DMS153 treated with DMSO at 0.1 percent for 48 hours (cell line): Measurements from ENCODE around the gene EXTL1.

Source experiments
- DNase-seq: peaks from one replicate; lab custom pipeline; 2025; ENCODE audit not compliant: unreplicated experiment; lab: John Stamatoyannopoulos, UW

EXTL1 gene

DNA sequence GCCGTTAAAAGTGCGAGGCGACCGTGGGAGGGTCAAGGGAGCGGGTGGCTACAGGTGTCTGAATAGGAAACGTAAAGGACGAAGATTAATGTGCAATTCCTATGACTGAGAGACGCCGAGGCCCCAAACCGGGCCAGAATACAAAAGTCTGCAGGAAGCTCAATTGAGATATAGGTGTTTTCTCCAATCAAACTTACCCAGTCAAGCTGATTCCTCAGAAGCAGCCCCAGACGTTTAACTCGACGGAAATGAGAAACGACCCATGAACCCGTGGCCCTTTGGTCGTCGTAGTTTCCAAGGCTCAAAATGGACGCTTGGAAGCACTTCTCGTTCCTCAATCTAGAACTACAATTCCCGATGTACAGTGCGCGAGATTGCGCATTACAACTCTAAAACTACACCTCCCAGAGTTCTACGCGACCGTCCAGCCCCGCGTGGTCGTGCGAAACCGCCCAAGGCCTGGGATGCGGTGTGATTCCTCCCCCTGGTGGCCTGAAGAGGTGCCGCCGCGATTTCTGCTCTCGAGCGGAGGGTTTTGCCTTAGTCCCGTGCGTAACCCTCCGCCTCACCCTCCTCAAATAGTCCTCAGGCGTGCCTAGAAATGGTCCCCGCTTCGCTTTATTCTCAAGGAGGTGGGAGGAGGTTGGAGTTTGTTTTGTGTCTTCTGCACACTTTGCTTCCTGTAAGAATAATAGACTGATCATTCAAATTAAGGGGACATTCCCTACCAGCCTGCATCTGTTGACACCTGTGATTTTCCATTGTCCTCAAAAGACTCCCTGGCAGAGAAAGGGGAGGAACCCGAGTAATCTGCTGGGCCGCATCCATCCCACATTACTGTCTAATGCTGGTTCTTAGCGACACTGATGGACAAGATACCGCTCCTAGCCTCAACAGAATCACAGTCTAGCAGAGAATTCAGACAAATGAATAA is 23.5 kb upstream of the EXTL1 start, which contains the start of gene PAFAH2:
TSS of gene PAFAH2 (minus strand) at position 236 of the 934 bp plus-strand sequence. CDS start 7,247 bp downstream, outside the sequence.
- DNase-seq = peak; percentile 100

- no peak for DNase-seq
Measured at GRCh38 chr1:25999041-25999800, 22.4 kb upstream of the EXTL1 start.

- no peak for DNase-seq
Measured at GRCh38 chr1:26003262-26003661, 18.3 kb upstream of the EXTL1 start.

GRCh38 chr1:26003756-26004155 is 17.8 kb upstream of the EXTL1 start:
- no peak for DNase-seq

DNA sequence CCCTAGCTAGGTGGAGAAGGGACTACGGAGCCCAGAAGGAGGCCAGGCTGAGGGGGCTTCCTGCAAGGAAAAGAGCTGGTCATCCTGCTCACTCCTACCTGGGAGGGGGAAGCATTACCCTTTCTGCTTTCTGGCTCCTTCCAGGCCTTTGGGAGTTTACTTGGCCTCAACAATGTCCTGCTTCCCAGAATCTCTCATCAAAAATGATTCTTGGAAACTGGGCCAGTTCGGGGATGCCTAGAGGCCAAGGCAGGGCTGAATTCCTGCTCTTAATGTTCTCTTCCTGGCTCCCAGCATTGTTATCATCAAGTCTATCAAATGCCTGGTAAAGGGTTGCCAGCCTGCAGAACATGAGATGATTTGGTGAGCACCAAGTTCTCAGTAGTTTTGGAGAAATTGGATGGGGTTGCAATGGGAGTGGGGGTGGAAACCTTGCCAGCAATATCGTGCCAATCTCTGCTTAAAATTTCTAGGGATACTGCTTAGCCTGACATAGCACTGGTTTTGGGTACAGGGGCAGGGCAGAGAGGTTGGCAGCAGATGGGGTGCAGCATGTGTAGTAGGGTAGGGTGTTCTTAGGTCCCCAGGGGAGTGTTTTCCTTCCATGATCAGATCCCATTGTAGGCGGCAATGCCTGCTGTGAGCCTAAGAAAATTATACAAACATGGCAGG is 16.0 kb upstream of the EXTL1 start:
- DNase-seq = no peak

GRCh38 chr1:26006710-26007109 is 14.9 kb upstream of the EXTL1 start:
- DNase-seq = no peak

DNA sequence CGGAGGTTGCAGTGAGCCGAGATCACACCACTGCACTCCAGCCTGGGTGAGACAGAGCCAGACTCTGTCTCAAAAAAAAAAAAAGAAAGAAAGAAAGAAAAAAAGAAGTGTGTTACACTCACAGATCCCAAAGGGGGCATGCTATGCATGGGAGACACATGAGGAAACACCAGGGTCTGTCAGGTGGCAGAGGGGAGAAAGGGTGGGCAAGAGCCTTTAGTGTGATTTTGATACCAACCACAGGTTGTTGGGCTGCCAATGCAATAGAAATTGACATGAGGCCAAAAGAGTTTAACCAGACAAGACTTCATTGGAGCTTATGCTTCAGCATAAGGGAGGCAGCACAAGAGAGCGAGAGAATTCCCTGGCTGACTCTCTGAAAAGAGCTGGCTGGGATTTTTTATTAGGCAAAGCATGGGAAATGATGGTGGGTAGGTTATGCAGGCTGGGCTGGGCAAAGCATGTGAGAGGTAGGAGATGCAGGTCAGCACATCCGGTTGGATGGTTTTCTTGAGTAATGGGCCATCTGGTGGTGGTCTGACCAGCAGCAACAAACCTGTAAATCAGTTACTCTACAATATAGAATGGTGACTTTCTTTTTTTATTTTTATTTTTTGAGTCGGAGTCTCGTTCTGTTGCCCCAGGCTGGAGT is 11.7 kb upstream of the EXTL1 start:
- DNase-seq = peak; percentile 20

DNA sequence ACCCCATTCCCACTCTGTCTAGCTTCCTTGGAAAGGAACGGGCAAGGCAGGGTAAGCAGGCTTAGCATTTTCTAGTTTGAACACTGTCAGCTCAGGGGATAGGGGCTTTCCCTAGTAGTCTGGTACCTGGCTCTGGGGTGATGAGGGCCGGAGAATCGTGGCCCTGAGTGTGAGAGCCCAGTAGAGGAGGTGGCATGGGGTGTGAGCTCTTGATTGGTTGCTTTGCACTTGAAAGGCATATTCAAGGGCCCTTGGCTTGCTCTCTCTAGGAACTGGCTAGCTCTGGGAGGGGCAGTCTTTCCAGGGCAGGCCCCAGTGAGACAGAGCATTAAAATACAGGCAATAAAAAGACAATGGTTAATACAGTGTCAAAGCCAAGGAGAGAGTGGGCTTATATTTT is 10.8 kb upstream of the EXTL1 start:
- no peak for DNase-seq

- no peak for DNase-seq
Measured at GRCh38 chr1:26012864-26013263, 8.7 kb upstream of the EXTL1 start.

DNA sequence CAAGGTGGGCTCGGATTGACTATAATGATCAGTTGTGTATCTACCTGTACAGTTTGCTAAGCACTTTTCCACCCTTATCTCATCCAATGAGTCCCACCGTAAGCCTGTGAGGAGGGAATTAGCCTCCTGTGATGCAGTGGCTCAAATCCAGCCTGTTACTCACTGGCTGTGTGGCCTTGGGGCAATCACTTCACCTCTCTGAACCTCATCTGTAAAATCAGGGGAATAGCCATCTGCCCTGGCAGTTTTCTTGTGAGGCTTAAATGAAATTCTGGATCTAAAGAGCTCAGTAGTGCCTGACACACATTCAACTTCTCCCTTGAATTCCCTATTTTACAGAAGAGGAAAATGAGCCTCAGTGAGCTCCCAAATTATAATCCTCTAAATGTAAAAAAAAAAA is 7.4 kb upstream of the EXTL1 start:
- DNase-seq = no peak

DNA sequence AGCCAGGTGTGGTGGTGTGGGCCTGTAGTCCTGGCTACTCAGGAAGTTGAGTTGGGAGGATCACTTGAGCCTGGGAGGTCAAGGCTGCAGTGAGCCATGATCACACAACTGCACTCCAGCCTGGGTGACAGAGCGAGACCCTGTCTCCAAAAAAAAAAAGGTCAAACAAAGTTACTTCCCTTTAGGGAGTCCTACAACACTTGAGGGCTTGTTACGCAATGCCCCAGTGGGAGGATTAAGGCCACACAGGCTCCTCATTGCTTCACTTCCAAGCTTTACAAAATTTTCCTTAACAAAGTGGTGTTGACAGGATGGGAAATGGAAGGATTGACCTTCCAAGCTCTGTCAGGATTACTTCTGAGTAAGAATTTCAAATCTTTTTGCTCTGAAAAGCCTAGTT is 6.2 kb upstream of the EXTL1 start:
- no peak for DNase-seq

DNA sequence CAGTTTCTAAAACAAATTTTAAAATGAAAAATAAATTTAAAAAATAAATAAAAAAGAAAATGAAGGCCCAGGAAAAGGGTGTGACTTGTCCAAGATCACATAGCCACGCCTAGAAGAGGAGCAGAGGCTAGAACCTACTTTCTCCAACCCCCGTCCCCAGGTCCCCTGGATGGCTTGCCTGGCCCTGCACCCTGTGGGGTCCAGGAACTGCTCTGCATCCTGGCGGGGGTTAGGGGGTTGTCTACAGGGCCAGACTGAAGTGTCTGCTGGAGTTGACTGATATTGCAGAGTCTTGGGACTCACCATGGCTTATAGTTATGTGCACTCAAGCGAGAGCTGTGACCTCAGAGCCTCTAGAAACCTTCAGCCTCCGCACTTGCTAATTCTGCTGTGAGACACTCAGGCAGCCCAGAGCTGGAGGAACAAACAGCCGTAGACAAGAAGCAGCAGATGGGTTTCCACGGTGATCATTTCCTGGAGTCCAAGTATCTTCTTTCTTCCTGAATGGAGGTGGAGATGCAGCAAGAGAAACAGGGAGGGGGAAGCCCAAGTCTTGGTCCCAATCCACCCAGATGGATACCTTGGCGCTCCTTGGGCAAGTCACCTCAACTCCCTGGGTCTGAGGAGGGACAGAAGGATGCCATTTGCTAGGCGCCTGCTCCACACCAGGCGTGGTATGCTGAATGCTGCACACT is 5.2 kb upstream of the EXTL1 start:
- DNase-seq = no peak

GRCh38 chr1:26016953-26017545 is 4.5 kb upstream of the EXTL1 start:
- DNase-seq = no peak

DNA sequence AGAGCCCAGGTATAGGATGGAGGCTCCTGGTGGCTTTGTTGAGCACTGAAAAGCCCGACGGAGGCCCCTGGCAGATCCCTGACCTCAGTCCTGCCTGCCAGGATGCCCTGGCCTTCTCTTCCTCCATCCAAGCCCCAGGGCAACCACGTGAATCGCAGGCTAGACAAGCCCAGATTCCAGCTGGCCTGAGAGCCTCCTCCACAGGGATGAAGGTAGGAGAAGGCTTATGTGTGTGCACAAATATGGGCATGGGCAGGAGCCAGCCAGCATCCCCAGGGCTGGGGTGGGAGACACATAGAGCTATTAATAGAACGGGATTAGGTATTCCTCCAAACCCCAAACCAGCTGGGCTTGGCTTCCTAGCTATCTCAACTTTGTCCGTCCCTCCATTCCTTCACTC is 4.0 kb upstream of the EXTL1 start:
- DNase-seq = no peak

DNA sequence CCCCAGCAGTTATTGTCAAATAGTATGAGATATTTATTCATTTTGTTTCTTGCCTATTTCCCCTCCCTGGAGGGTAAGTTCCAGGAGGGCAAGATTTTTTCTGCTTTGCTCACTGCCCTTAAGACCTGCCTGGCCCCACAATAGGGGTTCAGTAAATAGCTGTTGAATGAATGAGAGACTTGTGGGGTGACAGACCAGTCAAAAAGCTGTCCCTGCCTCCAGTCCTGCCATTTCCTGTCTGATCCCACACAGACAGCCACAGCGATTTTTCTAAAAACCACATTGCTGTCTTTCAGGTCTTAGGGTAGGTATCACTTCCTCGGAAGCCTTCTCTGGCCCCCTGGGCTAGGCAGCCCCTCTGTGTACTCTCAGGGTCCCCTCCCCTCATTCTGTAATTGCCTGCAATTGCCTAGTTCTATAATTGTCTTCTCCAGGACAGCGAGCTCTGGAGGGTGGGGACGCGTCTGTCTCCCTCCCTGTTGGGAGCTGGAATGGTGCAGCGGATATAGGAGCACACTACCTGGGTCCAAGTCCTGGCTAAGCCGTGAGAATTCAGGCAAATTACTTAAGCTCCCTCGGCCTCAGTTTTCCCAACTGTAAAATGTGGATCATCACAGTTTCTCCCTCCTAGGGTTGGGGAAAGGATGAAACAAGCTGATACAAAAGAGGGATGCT is 1.8 kb upstream of the EXTL1 start:
- DNase-seq = no peak

GRCh38 chr1:26020330-26020768 is 1.2 kb upstream of the EXTL1 start:
- DNase-seq = no peak

DNA sequence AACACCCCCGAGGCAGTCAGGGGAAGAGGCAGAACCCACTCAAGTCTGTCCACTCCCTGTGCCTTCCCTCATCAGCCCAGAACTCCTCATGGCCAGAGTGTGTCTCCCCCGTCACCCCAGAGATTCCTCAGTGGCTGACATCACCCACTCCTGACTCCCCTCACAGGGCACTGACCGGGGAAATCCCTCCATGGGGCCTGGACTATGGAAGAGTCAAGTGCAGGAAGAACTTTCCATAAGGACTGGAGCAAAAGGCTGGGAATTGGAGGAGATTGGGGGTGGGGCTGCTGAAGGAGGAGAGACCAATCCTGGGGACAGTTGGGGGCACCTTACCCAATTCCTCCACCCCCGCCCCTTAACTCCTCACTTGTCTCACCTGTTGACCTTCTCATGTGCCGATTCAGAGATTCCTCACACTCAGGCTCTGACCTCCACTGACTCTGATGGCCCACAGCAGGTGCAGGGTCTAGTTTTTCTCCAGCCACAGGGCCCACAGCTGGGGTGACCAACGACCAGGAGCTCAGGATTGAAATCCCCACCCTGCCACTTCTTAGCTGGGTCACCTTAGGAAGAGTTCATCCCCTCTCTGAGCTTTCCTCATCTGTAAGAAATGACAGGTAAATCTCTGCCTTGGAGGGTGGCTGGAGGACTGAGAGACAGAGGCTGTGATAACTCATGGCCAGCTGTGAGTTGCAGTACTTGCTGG is 481 bp upstream of the EXTL1 start:
- no peak for DNase-seq

DNA sequence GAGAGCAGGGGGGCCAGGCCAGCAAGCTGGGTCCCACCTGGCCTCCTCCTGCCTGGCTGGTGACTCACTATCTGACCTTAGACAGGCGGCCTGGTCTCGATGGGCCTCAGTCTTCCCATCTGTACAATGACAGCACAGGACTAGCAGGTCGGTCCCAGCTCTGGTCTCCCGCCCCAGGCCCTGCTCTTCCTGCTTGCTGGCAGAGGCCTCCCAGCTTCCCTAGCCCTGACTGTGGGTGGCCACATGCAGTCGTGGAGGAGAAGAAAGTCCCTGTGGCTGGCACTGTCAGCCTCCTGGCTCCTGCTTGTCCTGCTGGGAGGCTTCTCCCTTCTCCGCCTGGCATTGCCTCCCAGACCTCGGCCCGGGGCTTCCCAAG is 817 bp downstream of the EXTL1 start:
- DNase-seq = no peak

GRCh38 chr1:26023009-26023408 is 1.4 kb downstream of the EXTL1 start:
- DNase-seq = no peak
